PC-9 (cell line): ENCODE data around the gene HDAC1.

ENCODE experiments used
- CTCF ChIP-seq: fragments of 200-600 bp; sonication (generic); conservative IDR thresholded peaks from 2 replicates; pipeline ENCODE4 v1.6.1; 2017; ENCODE audit warnings: mixed run types, antibody characterized with exemption, mild to moderate bottlenecking, moderate library complexity
- EZH2 ChIP-seq: fragments of 200-600 bp; sonication (generic); IDR thresholded peaks from 2 replicates; pipeline ENCODE4 v1.8.0; 2017; ENCODE audit warnings: antibody characterized with exemption, low read depth

- TF ChIP-seq CTCF (no peak), EZH2 (no peak)
Observed at GRCh38 chr1:32257227-32257508, 34.7 kb upstream of the HDAC1 start.
